GM18502 (cell line): Measurements from ENCODE around the gene HTR2C.
"Not testable (repeated sequence)": the region's sequence is repeated elsewhere in the genome, so short reads cannot be mapped to it uniquely, and the experiment has no call there.

Experiments
- ATAC-seq: cut with Tn5 transposase; IDR thresholded peaks from one replicate; pipeline ENCODE4 v1.9.1; 2021; ENCODE audit warnings: mild to moderate bottlenecking; ENCODE audit not compliant: unreplicated experiment, poor library complexity

The HTR2C gene

DNA sequence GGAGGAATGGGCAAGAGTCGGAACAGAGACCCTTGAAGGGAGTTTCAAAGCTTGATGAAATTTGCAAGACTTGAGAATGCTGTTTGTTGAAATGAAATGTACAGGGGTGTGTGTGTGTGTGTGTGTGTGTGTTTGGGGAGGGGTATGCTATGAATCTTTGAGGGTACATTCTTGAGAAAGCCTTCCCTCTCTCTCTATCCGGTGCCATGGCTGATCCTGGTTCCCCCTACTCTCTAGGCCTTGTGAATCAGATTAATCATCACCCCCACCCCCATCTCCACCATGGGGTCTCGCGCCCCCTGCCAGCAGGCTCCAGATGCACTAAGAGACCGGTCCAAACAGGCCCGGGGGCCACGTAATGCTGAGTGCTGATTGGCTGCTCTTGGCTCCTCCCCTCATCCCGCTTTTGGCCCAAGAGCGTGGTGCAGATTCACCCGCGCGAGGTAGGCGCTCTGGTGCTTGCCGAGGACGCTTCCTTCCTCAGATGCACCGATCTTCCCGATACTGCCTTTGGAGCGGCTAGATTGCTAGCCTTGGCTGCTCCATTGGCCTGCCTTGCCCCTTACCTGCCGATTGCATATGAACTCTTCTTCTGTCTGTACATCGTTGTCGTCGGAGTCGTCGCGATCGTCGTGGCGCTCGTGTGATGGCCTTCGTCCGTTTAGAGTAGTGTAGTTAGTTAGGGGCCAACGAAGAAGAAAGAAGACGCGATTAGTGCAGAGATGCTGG is at the start of gene HTR2C:
Gene HTR2C, plus strand, starts transcription at position 441 of the 729 bp plus-strand sequence. CDS start 142,851 bp downstream, outside the sequence.
- no peak for ATAC-seq

DNA sequence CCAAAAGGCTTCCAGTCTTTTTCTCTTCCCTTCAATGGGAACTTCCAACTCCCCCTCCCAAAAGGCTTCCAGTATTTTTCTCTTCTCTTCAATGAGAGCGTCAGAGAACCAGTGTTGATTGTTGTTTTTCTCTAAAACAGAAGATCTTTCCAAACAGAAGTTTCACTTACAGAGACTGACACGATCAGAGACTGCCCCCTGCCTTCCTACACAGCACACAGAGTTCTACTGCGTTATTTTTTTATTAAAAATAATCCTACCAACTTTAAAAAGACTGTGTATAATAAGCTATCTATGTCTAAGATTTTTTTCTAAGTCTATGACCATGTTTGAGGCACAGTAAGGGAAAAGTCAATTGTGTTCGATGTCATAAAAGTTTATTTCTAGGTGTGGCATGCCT is 3.5 kb upstream of the HTR2C start:
- no peak for ATAC-seq

DNA sequence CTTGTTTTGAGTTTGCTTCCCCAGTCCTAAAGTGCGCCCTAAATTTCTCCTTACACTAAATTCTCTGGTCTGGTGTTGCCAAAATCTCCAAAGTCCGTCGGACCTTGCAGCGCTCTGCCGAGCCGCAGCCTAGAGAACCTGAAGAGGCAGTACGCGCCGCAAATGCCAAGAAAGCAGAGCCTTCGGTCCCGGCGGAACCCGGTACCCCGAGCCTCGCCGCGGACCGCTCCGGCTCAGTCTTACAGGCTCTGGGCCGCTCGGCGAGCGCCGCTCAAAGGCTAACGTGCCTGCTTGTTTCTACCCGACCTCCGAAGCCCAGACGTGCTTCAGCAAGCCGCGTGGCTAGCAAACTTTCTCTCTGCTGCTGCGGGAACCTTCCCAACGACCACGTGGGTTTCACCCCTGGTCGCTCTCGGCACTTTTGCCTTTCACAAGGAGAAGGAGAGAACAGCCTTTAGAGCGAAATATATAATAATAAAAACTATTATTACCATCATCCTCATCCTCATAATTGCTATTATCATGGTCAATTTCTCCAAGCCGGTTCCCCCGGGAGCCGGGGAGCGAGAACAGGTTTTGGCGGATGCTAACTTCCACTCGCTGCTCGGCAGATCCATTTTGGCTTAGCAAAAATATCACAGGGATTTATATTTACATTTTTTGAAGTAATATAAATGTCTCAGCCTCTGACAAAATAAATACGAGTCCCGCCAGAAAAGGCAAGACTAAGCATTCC is 2.2 kb upstream of the HTR2C start:
- no peak for ATAC-seq

DNA sequence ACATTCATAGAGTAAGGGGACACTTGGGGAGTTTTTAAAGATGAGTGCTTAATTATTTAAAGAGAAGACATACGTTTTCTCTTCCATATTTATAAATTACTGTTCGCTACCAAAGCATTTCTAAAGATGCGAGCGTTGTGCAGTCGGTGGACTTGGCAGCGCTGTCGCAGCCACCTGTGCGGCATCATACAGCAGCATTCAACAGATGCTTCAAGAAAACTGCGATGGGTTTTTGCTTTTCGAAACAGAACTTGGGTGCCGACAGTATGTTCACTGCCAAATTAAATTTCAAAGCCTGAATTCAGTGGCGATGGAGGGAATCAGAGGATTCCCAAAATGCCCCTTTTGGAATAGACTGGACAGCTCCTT is 1.6 kb upstream of the HTR2C start:
- no peak for ATAC-seq

DNA sequence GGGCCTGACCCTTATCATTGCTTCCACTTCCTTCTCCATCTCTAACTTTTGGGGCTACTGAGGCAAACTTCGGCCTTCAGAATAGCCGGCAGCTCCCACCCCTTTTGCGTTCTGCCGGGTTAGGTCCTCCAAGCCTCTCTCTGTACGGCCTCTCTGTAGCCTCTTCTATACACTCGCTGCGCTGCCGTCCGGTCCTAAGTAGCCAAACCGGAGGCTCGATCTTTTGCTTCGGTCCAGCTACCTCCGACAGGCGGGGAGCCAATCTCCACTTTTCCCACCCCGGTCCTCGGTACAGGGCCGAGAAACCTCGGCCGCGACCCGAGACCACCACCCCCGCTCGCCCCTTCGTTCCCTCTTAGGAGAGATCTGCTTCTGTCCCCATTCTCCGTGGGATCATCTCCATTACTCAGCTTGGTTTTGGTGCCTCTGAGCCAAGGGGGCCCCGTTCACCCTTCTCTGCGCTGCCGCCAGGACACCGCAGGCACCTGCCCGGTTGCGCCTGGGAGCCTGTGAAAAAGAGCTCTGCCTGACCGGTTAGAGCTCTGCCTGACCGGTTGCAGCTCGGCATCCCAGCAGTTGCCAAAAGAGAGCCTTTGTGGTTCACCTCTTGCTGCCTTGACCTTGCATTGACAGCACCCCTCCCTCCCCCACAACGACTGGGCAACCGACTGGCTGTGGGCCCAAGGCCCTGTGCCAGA is 1.0 kb upstream of the HTR2C start:
- no peak for ATAC-seq

DNA sequence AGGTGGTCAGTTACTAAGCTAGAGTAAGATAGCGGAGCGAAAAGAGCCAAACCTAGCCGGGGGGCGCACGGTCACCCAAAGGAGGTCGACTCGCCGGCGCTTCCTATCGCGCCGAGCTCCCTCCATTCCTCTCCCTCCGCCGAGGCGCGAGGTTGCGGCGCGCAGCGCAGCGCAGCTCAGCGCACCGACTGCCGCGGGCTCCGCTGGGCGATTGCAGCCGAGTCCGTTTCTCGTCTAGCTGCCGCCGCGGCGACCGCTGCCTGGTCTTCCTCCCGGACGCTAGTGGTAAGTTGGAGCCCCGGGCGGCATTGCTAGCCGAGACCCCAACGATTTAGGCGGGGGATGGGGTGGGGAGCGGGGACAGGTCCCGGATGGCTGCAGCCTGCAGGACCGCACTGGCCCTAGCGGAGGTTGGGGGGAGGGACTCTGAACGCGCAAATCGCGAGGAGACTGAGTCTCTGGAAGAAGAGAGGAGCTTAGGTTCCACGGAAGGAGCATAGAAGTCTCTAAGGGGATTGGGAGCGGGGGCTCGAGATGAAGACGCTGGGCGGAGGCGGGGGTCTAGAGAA is 573 bp downstream of the HTR2C start:
- no peak for ATAC-seq

DNA sequence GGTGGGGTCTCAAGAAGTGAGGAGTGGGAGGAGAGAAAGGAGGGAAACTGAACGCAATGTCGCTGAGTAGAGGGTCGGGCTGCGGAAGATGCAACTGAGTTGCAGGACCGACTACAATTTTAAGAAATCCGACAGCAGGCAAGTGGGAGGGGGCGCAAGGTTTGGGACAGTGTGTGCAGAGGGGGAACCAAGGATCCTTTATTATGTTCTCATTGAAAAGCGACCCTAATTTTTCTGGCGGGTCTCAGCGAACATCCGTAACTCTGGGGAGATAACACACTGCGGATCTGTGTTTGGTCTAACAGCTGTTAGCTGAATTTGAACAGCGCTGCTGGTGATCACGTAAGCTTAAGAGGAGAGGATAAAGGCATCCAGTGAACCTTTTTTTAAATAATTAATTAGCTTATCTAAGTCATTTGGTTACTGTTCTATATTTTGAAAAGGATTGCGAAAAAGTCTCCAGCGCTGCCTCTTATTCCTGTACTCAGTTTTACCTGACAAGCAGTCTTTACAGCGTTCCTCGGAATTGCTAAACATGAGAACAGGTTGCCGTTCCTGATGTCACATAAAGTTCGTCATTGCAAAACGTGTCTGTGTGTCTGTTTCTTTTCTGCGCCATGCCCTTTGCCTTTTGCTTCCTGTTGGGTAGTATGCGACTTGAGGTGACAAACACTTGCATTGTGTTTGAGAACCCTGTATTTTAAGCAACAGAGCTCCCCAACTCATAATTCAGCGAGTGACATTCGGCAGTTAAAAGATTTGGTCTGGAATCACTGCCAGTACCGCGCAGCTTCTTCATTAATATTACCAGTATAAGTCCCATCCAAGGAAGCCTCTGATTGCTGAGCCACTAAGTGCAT is 1.3 kb downstream of the HTR2C start:
- no peak for ATAC-seq

DNA sequence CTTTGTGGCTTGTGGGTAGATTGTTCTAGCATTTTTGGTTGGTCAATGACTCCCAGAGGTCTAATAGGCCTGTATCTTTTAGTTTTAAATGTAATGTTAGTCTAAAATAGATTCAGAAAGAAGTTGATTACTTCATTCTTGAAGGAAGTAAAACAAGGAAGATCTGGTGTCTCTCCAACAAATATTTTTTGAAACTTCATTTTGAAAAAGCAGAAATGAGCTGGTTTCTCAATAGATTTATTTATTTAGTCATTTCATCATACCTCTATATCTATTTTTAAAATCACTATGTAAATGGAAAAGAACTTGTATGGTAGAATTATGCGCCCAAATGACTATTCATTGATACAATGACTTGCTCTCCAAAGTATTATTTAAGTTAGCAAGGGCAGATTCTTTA is 7.2 kb downstream of the HTR2C start:
- no peak for ATAC-seq

DNA sequence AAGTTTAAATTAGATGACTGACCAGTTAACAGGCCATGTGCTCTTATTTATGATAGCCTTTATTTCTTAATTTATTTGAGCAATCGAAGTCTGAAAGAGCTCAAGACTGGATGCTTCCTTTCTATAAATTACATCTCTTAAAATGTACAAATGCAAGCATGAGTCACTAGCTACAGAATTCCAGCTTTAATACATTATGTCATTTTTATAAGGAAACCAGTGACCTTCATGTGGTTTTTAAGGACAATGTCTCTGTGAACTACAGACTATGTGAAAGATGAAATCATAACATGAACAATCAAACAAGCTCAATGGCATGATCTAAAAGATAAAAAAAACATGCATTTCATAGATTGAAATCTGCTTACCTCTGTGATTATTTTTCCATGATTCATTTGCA is 15.4 kb downstream of the HTR2C start:
- no peak for ATAC-seq

DNA sequence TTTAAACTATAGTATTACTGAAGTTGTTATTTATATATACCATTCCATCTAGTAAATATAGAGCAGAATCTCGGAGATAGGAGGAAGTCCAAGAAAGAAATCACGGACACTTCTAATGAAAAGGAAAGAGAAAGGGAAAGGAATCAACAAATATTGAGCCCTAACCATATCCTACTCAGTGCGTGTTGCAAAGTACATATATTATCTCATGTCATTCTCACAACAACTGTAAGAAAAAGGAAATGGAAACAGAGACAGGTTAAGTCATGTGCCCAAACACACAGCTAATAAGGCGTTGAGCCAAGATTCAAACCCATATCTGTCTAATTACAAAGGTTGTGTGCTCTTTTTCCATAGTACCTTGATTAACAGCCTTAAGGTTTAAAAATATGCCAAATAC is 16.0 kb downstream of the HTR2C start:
- ATAC-seq: no peak

DNA sequence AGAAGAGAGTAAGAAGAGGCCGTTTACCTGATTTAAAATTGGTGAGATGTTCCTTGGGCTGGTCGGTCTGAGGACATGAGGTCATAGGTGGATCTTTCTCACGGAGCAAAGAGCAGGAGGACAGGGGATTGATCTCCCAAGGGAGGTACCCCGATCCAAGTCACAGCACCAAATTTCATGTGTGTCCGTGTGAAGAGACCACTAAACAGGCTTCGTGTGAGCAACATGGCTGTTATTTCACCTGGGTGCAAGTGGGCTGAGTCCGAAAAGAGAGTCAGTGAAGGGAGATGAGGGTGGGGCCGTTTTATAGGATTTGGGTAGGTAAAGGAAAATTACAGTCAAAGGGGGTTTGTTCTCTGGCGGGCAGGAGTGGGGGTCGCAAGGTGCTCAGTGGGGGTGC is 22.7 kb downstream of the HTR2C start:
- ATAC-seq: not testable (repeated sequence)

DNA sequence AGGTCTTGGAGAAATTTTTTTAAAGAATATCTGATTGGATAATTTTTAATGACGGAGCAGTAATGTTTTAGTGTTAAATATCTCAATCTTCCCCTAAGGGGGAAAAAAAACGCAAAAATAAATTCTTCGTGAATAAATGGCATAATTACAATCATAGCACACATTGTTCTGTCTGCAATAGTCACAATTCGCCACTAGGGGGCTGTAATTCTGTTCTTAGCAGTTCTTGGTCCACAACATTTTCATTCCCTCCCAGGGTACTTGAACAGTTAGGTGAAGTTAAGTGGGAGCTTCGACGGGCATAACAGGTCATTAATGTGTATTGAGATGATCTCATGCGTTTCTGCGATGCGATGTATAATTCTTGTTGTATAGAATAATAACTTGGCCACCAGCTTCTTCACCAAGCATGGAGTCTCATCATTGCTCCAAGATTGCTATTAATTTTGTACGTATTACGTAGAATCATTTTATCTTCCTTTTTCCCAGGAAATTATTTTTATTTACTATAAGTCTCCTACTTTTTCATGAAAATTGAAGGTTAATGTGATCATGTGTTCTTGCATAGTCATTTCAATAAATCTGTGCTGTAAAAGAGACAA is 27.2 kb downstream of the HTR2C start:
- ATAC-seq: peak; percentile 95

DNA sequence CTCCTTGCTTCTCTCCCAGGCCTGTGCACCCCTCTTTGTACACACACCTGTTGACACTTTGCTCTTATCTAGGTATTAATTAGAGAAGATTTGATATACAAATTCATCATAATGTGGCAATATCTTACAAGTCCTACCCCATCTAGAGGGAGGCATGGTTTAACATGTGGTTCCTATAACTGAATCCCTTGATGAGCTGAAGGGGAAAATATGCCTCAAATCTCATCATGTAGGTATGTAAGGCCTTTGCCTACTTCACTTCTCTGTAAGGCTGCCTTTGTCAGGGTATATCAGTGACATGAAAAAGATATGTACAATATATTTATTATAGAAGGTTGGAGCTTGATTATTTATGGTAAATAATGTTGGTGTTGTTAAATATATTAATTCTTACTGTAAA is 31.9 kb downstream of the HTR2C start:
- ATAC-seq: no peak

DNA sequence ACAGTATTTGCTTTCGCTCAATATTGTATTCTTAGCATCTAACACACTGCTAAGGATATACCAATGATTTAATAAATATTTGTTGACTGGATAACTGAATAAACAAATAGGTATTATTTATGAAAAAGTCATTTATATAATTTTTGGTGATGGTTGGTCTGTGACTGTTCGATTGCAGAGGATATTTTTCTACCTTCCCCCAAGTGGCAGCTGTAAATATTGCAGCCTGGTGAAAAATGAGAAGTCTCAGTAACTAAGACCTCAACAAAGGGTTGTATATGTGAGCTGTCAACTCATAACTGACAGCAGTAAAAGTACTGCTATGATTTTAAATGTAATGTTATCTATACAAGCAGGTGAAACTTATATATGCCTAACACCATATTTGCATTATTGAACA is 36.0 kb downstream of the HTR2C start:
- ATAC-seq: peak; percentile 92

DNA sequence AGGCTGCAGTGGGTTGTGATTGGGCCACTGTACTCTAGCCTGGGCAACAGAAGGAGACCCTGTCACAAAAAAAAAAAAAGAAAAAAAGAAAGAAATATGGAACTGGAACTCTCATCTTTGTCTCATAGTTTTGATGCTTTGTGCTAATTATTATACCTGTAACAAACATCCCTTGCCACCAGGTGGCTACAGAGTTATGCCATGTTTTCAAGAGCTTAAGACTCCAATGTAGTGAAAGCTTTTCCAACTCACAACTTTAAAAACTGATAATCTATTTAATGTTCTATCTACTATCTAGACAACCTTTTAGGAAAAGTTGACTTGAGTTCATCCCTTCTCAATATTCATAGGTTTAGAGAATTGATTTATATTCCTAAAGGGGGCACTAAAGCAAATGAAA is 42.4 kb downstream of the HTR2C start:
- ATAC-seq: peak; percentile 48

DNA sequence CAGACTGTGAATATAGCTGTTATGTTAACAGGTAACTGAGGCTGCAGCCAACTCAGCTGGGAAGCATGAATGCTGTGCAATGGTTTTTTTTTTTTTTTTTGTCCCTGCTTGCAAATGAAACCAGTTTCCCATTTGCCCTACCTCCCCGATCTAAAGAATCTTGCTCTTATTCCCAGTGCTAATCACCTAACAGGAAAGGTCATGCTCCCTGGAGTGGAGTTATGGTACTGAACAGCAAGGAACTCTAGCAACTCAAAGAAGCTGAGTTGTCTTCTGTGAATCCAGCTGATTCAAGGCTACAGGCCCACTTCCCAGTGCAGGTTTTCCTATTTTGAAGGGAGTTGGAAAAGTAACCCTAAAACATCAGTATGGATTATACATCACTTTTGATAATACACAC is 52.1 kb downstream of the HTR2C start:
- no peak for ATAC-seq

DNA sequence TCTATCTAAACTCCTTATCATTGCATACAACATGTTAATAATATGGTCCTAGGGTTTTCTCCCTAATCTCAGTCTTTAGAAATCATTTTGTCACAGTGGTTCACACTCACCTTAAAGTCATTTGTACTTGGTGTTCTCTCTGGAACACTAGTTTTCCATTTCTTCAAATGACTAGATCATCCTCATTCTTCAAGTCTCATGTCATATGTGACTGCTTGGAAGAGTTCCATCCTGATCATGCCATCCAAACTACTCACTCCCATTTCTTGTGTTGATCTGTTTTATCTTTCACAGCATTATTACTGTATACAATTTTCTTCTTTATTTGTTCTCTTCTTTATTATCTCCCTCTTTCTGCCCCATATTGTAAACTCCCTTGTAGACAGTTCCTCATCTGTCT is 66.5 kb downstream of the HTR2C start:
- ATAC-seq: no peak

DNA sequence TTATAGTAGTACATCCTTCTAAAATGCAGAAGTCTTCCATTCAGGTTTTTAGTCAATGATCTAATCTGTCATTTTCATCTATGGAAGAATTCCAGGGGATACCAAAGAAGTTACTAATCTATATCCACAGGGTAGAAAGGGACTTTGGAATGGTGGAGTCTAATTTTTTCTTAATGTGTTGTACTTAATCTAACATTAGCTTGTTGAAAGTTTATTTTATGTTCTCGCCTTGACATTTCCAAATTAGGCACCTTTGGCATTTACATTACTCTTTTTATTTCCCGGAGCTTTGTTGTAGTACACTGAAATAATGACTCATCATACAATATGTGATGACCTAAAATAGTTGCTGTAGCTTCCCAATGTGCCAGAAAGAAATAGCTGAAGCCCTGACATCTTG is 91.5 kb downstream of the HTR2C start:
- no peak for ATAC-seq

DNA sequence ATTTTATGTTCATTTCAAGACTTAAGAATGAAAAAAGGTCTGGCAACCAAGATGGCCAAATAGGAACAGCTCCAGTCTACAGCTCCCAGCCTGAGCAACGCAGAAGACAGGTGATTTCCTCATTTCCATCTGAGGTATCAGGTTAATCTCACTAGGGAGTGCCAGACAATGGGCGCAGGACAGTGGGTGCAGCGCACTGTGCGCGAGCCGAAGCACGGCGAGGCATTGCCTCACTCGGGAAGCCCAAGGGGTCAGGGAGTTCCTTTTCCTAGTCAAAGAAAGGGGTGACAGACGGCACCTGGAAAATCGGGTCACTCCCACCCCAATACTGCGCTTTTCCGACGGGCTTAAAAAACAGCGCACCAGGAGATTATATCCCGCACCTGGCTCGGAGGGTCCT is 116.6 kb downstream of the HTR2C start:
- ATAC-seq: not testable (repeated sequence)

DNA sequence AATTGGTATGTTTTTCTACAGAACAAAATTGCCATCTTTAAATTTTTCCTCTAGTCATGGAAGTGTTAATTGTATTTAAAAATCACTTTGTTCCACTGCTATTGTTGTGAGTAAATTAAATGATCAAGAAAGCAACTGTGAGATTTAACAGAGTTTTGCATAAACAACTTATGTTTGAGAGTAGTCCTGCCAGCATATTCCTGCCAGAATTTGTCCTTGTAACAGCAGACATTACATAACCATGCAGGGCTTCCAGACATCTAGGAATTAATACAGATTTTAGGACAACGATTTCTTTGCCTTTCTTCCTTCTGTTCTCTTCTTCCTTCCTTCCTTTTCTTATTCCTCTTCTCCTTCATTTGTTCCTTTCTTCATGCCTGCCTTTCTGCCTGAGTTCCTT is 125.5 kb downstream of the HTR2C start:
- ATAC-seq: no peak
